H1 (cell line): ENCODE measurements around the gene UBR2. TPM values are rescaled to one million over a fixed set of nuclear protein-coding genes. Genes with fewer than 3 reads are reported as not detected.
"Not testable (repeated sequence)": the region's sequence is repeated elsewhere in the genome, so short reads cannot be mapped to it uniquely, and the experiment has no call there.

ENCODE experiments used
- CTCF ChIA-PET: fragments of 300-600 bp; sonication (Branson Sonifier 250); formaldehyde crosslinking; loops from one replicate; lab custom pipeline; 2021; ENCODE audit not compliant: partially characterized antibody; lab: Charles Lee
- POLR2A ChIA-PET: fragments of 300-600 bp; sonication (Branson Sonifier 250); formaldehyde crosslinking; loops from one replicate; lab custom pipeline; 2021; ENCODE audit warnings: inconsistent platforms; ENCODE audit not compliant: partially characterized antibody; lab: Charles Lee
- DNase-seq, 2 experiments: peaks; one replicate each; pipeline versions ENCODE4 v3.0.0 to v3.0.0-alpha.2; 2010 to 2022; ENCODE audit warnings: low spot score in 2 of 2, low read depth in 1 of 2, mixed read lengths in 1 of 2
- FAIRE-seq: peaks from 2 replicates; lab custom pipeline; 2011; peaks lifted over from hg19 to GRCh38; lab: Jason Lieb, UNC
- H2AFZ ChIP-seq: 2 replicates; pipeline ENCODE4 v1.8.1; 2012; ENCODE audit warnings: low read length, inconsistent platforms
- H2AK5ac ChIP-seq: 2 replicates; pipeline ENCODE4 v1.6.1; 2013; ENCODE audit warnings: low read depth, low read length
- H2BK120ac ChIP-seq: replicated peaks from 2 replicates; pipeline ENCODE3; 2013; ENCODE audit warnings: low read depth, low read length, inconsistent platforms
- H2BK12ac ChIP-seq: 2 replicates; pipeline ENCODE4 v1.6.1; 2013; ENCODE audit warnings: low read depth, low read length
- H2BK15ac ChIP-seq: 2 replicates; pipeline ENCODE4 v1.6.1; 2013; ENCODE audit warnings: low read length
- H2BK20ac ChIP-seq: 2 replicates; pipeline ENCODE4 v1.6.1; 2013; ENCODE audit warnings: low read length
- H2BK5ac ChIP-seq: 2 replicates; pipeline ENCODE4 v1.6.1; 2013; ENCODE audit warnings: low read depth, low read length
- H3K14ac ChIP-seq: 2 replicates; pipeline ENCODE4 v1.6.1; 2013; ENCODE audit warnings: inconsistent platforms; ENCODE audit not compliant: insufficient read length
- H3K18ac ChIP-seq: 2 replicates; pipeline ENCODE4 v1.6.1; 2013; ENCODE audit warnings: low read length; ENCODE audit errors: extremely low read depth
- H3K23ac ChIP-seq: 2 replicates; pipeline ENCODE4 v1.6.1; 2013; ENCODE audit warnings: inconsistent platforms; ENCODE audit not compliant: insufficient read length
- H3K23me2 ChIP-seq: 2 replicates; pipeline ENCODE4 v1.6.1; 2013; ENCODE audit warnings: low read depth, low read length
- H3K27ac ChIP-seq: 2 replicates; pipeline ENCODE4 v1.6.1; 2011; ENCODE audit warnings: low read depth, low read length, inconsistent platforms
- H3K27me3 ChIP-seq, 4 experiments: replicated peaks in 1 of 4; 1 replicate in 1 of 4; 2 replicates in 3 of 4; pipeline versions ENCODE4 v1.6.1 to v1.8.1; 2011 to 2013; ENCODE audit warnings: low read length in 3 of 4, mild to moderate bottlenecking in 3 of 4, inconsistent platforms in 2 of 4, mixed read lengths in 2 of 4, moderate library complexity in 1 of 4; ENCODE audit not compliant: control insufficient read depth in 3 of 4, insufficient read depth in 3 of 4; ENCODE audit errors: extremely low read depth in 1 of 4
- H3K36me3 ChIP-seq, 4 experiments: 2 replicates each; pipeline versions ENCODE4 v1.6.1 to v1.8.1; 2011 to 2013; ENCODE audit warnings: mild to moderate bottlenecking in 4 of 4, low read length in 3 of 4, moderate library complexity in 2 of 4, control low read depth in 1 of 4, inconsistent platforms in 1 of 4; ENCODE audit not compliant: insufficient read depth in 4 of 4, control insufficient read depth in 2 of 4
- H3K4ac ChIP-seq: replicated peaks from 2 replicates; pipeline ENCODE3; 2013; ENCODE audit warnings: low read length, low read depth, mixed read lengths, inconsistent platforms; ENCODE audit not compliant: insufficient read length
- H3K4me1 ChIP-seq, 4 experiments: replicated peaks in 1 of 4; 1 replicate in 1 of 4; 2 replicates in 3 of 4; pipeline versions ENCODE4 v1.6.1 to v1.8.1; 2011 to 2013; ENCODE audit warnings: low read length in 3 of 4, inconsistent platforms in 2 of 4, mixed read lengths in 1 of 4; ENCODE audit not compliant: insufficient read depth in 4 of 4, control insufficient read depth in 3 of 4
- H3K4me2 ChIP-seq, 2 experiments: 2 replicates each; pipeline versions ENCODE4 v1.6.1 to v1.8.1; 2011 to 2013; ENCODE audit warnings: low read depth in 2 of 2, low read length in 2 of 2, control low read depth in 1 of 2, inconsistent platforms in 1 of 2, mild to moderate bottlenecking in 1 of 2; ENCODE audit not compliant: insufficient read depth in 1 of 2
- H3K4me3 ChIP-seq, 4 experiments: fragments of 200-600, 300-600 bp in 1 of 4; sonication (generic), shearing (Covaris generic), sonication (Bioruptor Twin) in 1 of 4; 2 replicates each; pipeline versions ENCODE4 v1.5.1 to v1.8.1; 2011 to 2016; ENCODE audit warnings: low read length in 4 of 4, low read depth in 3 of 4, control low read depth in 2 of 4, inconsistent platforms in 2 of 4, mild to moderate bottlenecking in 2 of 4, mixed read lengths in 1 of 4, moderate library complexity in 1 of 4; ENCODE audit not compliant: insufficient read depth in 2 of 4; ENCODE audit errors: extremely low read depth in 1 of 4
- H3K56ac ChIP-seq: replicated peaks from 2 replicates; pipeline ENCODE3; 2013; ENCODE audit warnings: low read depth, mild to moderate bottlenecking, mixed read lengths, low read length, inconsistent platforms; ENCODE audit not compliant: insufficient read length
- H3K79me1 ChIP-seq: 2 replicates; pipeline ENCODE4 v1.6.1; 2013; ENCODE audit warnings: low read depth, low read length, control low read depth
- H3K79me2 ChIP-seq, 2 experiments: 2 replicates each; pipeline versions ENCODE4 v1.6.1 to v1.8.1; 2012 to 2013; ENCODE audit warnings: low read length in 2 of 2, mild to moderate bottlenecking in 2 of 2, inconsistent platforms in 1 of 2; ENCODE audit not compliant: insufficient read depth in 2 of 2, control insufficient read depth in 1 of 2
- H3K9ac ChIP-seq, 4 experiments: replicated peaks in 1 of 4; 1 replicate in 1 of 4; 2 replicates in 3 of 4; pipeline versions ENCODE4 v1.6.1 to v1.8.1; 2011 to 2013; ENCODE audit warnings: low read depth in 3 of 4, low read length in 3 of 4, control low read depth in 2 of 4, mild to moderate bottlenecking in 2 of 4, moderate library complexity in 2 of 4, inconsistent platforms in 1 of 4; ENCODE audit errors: extremely low read depth in 1 of 4
- H3K9me3 ChIP-seq, 2 experiments: 2 replicates each; pipeline versions ENCODE4 v1.6.1 to v1.8.1; 2012 to 2013; ENCODE audit warnings: mild to moderate bottlenecking in 2 of 2, moderate library complexity in 2 of 2, control low read depth in 1 of 2, inconsistent platforms in 1 of 2, low read depth in 1 of 2, low read length in 1 of 2, mixed read lengths in 1 of 2; ENCODE audit not compliant: insufficient read depth in 2 of 2
- H4K20me1 ChIP-seq, 2 experiments: replicated peaks in 1 of 2; 2 replicates each; pipeline versions ENCODE3 to v1.8.1; 2011 to 2013; ENCODE audit warnings: inconsistent platforms in 2 of 2, low read length in 2 of 2, mild to moderate bottlenecking in 1 of 2; ENCODE audit not compliant: insufficient read depth in 2 of 2, control insufficient read depth in 1 of 2
- H4K5ac ChIP-seq: 2 replicates; pipeline ENCODE4 v1.6.1; 2013; ENCODE audit warnings: low read length, low read depth, mixed read lengths, inconsistent platforms; ENCODE audit not compliant: insufficient read length
- H4K8ac ChIP-seq: 2 replicates; pipeline ENCODE4 v1.8.0; 2013; ENCODE audit warnings: mild to moderate bottlenecking, moderate library complexity, low read length, inconsistent platforms; ENCODE audit not compliant: insufficient read depth; ENCODE audit errors: extremely low read depth
- H4K91ac ChIP-seq: replicated peaks from 2 replicates; pipeline ENCODE3; 2013; ENCODE audit warnings: low read length, mixed read lengths, inconsistent platforms; ENCODE audit not compliant: insufficient read length
- WGBS, 2 experiments: shearing (Covaris generic) in 1 of 2; methylation state at CpG; one replicate each; pipeline versions ENCODE4 v1.1.6 to v1.1.7; 2013 to 2015; ENCODE audit warnings: low lambda C conversion rate in 2 of 2, mixed read lengths in 2 of 2, inconsistent platforms in 1 of 2, low coverage in 1 of 2, missing lambda C conversion rate in 1 of 2; ENCODE audit not compliant: insufficient replicate concordance in 2 of 2, insufficient coverage in 1 of 2, insufficient read length in 1 of 2; ENCODE audit errors: extremely low coverage in 1 of 2, missing lambda C conversion rate in 1 of 2; 5-methylcytosine and 5-hydroxymethylcytosine counted together
- polyA plus RNA-seq, 7 experiments: library from polyadenylated mRNA; depleted of rRNA in 3 of 7; stranded (reverse) in 5 of 7; unstranded in 2 of 7; fragments of >200 nt in 5 of 7; fragments of 200-250 nt in 2 of 7; gene quantifications; 1 replicate in 5 of 7; 2 replicates in 1 of 7; 4 replicates in 1 of 7; pipeline versions ENCODE4 v1.2.1 to v1.2.3, GENCODE V29; 2011 to 2013; ENCODE audit warnings: missing spikeins in 2 of 7, mixed read lengths in 2 of 7
- total RNA-seq: library from RNA; stranded (reverse); fragmentation: NEBNext Ultra II Directional; extraction: Animal tissue kit (Norgen Biotek cat#: 25700); gene quantifications from 2 replicates; pipeline ENCODE4 v1.2.1, GENCODE V29; 2021

The UBR2 gene
- total and polyA plus RNA-seq, 2 of the 8 experiments (the other 6 are each of a cell fraction or from before 2014, with no cell fraction given), result 6.5 to 19.5 TPM

DNA sequence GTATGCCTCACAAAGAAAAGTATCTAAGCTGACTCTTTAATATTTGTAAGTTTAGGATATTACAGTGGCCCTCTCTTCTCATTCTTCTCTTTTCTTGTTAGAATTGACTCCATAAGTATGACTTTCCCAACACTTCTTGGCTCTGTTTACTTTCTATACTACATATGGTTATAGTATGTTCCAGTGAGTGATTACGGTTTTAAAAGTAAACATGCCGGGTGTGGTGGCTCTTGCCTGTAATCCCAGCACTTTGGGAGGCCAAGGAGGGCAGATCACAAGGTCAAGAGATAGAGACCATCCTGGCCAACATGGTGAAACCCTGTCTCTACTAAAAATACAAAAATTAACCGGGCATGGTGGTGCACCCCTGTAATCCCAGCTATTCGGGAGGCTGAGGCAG, 3.4 kb downstream of the UBR2 start:
- H3K36me3 ChIP-seq, H4K91ac ChIP-seq, H3K4me3 ChIP-seq, H4K5ac ChIP-seq, H3K56ac ChIP-seq, H3K4me1 ChIP-seq, H2BK120ac ChIP-seq, H3K9ac ChIP-seq, H3K4ac ChIP-seq, H4K20me1 ChIP-seq, H3K14ac ChIP-seq, DNase-seq, H2BK5ac ChIP-seq, H2BK15ac ChIP-seq, H3K23ac ChIP-seq, H3K18ac ChIP-seq, H3K23me2 ChIP-seq, H3K27ac ChIP-seq, H3K27me3 ChIP-seq, FAIRE-seq, H2BK20ac ChIP-seq, H3K4me2 ChIP-seq, H3K79me1 ChIP-seq, H4K8ac ChIP-seq, H2AK5ac ChIP-seq, H3K9me3 ChIP-seq, H2BK12ac ChIP-seq, H2AFZ ChIP-seq: not testable (repeated sequence)
- peaks cover 3 to 68% of the 10 kb centered on the region in 2 experiments; a peak in 3 of 4 replicates for H3K79me2 ChIP-seq
- CTCF ChIA-PET, result interaction anchor here (1.4 kb wide), 1 partner anchor 34 kb away, joined by 3 read pairs; no protein-coding TSS in a partner anchor
- POLR2A ChIA-PET, result interaction anchor here (0.6 to 0.8 kb wide), 2 partner anchors 20 to 219 kb away, joined by 3 read pairs; no protein-coding TSS in a partner anchor
- WGBS, 2 experiments, result 88% methylated on average over 4 of the region's 4 CpGs; no CpG with 5 or more reads in 1 of the 2 experiments
